Measurements from ENCODE around the gene SUSD6.

SUSD6 gene

DNA sequence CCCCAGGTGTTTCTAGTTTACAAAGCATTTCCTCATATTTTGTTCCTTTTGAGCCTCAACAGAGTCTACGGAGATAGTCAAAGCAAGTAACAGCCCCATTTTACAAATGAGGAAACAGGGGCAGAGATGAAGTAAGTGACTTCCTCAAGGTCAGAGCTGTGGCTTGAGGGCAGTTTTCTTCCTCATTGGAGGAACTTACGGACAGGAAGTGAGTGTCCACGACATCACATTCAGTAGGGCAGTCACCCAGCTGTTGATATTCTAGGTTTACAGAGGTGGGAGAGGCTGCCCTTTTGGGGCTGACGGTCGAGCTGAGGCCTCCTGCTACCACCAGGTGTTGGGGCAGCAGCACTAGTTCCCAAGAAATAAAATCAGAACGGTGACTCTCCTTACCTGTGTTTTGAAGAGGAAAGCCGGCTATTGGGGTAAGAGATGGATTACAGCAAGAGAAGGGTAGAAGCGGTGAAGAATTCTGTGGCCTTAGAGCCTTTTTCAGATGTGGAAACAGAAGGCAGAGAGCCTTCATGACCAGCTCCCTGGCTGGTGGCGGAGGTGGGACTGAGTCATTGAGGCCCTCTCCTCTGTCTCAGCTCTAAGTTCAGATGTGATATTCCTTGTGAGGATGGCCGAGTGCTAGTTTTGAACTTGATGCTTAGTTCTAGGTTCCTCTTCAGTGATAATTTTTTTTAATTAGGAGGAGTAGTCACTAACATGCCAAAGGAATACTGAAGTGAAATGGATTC lies 41.7 kb downstream of the SUSD6 start:
- peak; percentile 95 for DNase-seq

DNA sequence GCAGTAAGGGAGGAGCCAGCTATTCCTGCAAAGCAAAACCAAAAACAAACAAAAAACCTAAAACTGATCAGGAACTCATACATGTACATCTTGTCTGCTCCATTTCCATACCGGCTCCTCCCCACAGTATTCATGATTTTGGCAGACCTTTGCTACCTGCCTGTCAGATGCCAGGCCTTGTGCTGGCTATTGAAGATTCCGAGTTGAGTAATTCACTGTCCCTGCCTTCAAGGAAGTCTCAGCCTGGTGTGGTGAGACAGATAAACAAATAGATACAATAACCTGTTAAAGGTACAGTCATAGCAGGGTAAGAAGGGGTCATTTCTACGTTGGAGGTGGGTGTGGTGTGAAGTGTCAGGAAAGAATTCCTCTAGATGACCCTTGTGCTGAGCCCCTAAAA lies 42.7 kb downstream of the SUSD6 start:
- no peak for DNase-seq

DNA sequence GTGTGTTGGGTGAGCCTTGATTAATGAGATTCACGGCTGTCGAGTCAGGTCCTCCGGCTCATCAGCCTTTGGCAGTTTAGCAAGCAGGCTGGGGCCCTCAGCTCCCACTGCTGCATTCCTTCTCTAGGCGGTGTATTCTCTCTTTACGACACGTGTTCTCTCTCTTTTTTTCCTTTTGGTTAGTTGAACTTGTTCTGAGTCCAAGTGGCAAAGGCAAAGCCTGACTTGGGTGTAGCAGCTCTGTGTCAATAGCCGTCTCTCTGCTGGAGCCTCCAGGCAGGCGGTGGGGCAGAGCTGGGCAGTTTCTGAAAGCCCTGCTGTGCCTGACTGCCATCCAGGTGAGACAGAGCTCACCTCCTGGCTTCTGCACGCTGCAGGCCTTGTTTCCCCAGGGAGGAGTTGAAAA lies 46.6 kb downstream of the SUSD6 start:
- no peak for DNase-seq

DNA sequence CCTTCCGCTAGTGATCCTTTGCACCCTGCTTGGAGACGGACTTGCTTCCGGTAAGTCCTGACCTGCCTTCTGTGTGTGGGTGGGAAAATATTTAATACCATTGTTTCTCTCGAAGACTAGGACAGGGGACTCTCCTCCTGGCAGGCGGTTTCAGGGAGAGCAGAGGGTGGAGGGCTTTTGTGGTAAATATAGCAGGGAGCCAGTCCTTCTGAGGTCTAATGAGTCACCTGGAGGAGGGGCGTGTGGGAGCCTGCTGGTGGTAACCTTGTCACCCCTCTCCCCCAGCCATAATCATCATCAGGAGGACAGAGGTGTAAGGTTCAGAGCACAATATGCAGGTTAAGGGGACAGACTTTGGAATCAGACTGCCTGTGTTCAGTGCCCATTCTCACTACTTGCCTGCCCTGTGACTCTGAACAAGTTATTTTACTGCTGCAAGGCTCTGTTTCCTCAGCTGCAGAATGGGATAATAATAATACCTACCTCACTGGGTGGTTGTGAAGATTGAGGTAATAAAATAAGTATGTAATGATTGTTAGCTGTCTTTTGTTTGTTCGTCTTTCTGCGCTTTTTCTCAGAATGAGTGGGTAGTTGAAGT lies 47.4 kb downstream of the SUSD6 start:
- no peak for DNase-seq

DNA sequence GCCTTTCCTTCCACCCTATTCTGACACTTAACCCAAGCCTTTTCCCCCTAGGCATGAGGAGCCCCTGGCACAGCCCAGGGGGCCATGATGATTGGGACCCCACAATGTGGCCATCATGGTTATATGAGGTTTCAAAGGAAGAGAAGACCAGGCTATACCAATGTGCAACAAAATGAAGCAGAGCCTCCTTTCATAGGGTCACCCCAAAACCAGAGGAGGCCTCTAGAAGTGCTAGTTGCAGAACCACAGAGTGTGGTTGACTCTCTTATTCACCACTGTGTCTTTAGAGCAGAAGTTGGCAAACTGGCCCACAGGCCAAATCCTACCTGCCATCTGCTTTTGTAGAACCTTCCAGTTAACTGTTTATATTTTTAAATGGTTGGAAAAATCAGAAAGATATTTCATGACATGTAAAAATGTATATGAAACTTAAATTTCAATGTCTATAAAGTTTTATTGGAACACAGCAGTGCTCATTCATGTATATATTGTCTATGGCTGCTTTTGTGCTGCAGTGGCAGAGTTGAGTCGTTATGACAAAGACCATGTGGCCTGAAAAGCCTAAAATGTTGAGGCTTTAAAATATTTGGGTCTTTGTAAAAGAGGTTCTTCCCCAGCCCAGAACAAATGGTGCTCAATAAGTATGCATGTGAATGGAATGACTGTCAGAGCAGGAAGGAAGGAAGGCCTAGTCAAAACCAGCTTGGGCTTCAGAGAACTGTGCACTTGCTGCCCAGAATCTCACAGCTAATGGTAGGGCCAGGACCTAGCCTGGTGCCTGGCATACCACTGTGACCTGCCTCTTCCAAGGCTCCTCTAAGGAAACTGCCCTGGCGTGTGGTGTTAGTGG lies 49.2 kb downstream of the SUSD6 start:
- peak; percentile 19 for DNase-seq

DNA sequence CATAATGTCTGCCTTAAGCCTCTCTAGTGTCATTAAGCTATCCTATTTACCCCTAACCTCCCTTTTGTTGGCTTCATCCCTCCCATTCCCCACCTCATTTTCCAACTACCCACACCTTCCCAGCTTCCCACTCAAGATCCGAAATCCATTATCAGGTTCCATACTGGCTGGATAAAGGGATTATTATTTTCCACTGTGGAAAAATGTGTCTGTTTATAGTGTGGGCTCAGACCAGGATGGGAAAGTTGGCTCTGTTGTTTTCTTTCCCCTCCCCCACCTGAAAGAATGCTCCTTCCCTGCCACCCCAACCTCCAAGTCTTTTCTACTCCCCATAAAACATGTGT lies 49.8 kb downstream of the SUSD6 start:
- no peak for DNase-seq

DNA sequence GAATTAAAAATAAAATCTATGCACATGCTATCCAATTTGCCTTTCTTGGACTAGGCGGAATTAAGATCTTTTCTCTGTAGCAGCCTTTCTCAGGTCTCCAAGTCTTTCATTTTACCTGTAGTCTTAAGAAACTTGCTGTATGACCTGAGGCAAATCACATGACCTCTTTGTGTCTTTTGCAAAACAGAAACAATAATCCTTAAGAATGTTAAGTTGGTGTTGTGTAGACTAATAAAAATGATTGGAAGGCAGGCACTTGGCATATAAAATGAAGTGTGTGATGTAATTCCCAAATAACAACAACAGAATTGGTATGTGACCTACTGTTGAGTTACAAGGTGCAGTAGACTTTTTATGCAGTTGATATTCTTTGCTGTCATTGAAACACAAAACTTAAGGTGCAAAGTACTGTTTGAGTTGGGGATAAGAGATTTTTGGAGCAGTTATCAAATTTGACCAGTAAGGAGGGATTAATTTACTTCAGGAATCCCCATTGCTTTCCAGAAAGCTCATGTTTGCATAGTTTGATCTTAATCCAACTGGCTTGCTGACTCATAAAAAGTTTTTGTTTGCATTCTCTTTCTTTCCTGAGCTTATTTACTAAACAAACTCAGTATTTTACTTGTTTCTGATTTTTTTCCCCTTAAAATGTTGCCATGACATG lies 51.4 kb downstream of the SUSD6 start:
- no peak for DNase-seq

DNA sequence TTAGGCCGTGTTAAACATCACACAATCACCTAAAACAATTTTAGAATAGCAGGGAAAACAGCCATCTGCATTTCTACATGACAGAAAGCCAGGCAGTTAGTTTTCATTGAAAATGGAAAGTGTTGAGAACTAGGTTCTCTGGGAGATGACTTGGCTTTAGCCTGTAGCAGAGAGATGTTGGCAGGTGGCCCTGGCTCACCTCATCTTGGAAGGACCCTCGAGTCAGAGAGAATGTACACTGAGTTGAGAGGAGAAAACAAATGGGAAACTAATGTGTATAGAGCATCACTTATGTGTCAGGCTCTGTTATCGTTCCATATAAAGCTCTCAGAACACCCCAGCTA lies 51.9 kb downstream of the SUSD6 start:
- DNase-seq, result no peak

DNA sequence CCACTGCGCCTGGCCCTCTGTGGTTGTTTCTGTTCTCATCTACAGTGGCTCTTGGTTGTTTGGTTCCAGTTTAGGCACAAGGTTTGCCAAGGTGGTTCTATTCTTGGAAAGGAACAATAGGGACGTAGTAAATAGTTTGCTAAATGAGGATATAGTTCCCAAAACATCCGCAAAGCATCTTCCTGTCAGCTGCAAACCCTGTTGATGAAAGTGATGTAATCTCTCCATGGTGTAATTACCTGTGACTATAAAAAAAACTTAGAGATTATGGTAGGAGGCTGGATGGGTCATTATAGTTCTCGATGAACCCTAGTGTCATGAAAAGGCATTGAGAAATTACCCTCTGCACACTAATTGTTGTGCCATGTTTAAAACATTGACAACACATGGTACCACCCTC lies 52.9 kb downstream of the SUSD6 start:
- no peak for DNase-seq

DNA sequence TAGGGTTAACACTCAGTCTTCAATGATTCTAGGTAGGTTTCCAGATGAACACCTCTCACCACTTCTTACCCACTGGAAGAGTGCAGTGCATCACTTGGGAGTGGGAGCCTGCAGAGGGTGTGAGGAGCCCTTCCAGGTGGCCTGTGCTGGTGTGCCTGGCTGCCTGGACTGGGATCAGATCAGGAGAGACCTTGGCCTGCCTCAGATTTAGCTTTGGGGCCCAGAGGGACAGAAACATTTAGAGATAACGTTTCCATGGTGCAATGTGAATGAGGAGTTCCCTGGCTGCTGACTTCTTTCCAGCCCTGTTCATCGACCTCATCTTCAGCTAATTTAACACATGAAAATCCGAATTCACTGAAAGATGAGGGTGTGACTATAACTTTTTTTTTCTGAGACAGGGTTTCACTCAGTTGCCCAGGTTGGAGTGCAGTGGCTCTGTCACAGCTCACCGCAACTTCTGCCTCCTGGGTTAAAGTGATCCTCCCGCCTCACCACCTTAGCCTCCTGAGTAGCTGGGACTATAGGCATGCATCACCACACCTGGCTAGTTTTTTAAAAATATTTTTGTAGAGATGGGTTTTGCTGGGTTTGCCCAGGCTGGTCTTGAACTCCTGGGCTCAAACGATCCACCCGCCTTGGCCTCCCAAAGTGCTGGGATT lies 53.6 kb downstream of the SUSD6 start:
- DNase-seq, result no peak

DNA sequence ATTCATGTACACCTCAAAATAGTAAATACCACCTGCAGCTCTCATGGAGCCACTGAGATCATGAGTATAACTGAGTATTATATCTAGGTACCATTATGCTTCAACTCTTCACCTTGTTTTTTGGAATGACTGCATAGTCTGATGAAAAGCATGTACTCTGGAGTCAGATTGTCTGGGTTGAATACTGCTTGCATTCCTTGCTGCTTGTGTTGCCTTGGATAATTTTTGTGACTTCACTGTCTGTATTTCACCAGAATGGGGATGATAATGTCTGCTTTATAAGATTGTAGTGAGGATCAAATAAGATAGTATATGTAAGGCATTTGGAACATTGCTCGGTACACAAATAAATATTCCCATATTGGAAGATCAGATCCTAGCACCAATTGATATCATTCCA lies 54.2 kb downstream of the SUSD6 start:
- no peak for DNase-seq

DNA sequence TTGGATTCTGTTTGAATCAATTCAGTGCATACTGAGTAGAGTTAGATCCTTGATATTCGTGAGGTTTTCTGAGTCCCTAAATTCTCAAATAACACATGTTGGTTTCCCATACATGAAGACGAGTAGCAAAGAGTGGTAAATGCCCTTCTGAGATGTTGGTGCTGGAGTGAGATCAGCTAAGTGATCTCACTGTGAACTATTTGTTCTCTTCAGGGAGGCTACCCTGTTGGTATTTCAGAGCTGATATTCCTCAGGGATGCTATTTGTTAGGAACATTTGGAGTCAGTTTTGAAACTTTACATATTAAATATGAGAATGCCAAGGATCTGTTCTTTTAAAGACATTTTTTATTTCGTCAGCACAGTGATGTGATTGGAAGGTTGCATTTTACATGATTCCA lies 54.7 kb downstream of the SUSD6 start:
- DNase-seq, result no peak

DNA sequence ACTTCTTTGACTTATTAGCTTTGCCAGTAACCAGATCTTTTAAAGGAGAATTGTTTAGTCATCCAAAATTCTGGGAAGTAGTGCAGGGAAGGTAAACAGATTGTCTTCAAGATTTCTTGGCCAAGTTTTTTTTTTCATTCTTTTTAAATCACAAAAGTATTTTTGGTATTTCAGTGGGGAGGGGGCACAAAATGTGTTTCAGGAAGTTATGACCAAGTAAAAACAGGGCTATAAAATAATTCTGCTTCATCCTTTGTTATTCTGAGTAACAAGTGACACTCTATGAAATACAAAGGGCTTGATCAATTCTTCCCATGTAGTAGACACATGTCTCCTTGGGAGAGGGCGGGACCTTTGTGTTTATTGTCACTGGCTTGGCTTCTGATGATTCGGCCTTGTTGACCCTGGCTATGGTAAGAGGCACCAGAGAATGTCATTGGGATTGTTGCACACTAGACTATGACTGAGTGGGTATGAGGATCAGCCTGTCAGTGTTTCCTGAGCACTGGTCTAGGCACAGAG lies 55.4 kb downstream of the SUSD6 start:
- no peak for DNase-seq

DNA sequence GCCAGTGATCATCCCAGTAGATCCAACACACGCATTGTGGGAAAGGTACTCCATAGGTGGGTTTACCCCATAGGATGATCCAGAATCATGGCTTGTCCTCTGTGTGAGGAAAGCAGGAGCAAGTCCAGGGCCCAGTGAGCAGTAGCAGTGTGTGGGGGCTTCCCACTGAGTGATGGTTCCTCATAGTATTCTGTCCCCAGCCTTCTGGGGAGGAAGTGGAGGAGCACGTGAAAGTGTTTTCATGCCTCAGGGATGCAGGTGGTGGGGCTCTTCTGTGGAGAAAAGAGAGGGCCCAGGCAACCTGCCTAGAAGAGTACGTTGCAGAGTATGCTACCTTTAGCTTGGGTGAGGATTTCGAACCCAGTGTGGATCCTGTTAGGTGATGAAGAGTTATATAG lies 56.5 kb downstream of the SUSD6 start:
- no peak for DNase-seq

DNA sequence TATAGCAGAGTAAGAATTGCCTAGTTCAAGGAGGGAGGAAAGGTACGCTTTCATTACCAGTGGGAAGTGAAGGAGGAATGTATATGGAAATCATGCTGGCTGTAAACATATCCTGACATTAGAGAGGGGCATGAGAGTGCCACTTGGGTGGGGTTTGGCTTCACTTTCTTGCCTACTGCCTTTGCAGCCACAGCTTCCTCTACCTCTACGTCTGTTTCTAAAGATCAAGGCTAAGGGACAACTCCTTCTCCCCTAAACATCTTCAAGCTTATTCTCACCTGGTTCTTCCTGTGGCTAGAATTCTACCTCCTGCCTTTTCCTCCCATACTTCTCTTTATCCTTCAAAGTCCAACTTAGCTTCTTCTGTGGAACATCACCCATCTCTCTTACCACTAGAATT lies 58.0 kb downstream of the SUSD6 start:
- DNase-seq, result no peak

DNA sequence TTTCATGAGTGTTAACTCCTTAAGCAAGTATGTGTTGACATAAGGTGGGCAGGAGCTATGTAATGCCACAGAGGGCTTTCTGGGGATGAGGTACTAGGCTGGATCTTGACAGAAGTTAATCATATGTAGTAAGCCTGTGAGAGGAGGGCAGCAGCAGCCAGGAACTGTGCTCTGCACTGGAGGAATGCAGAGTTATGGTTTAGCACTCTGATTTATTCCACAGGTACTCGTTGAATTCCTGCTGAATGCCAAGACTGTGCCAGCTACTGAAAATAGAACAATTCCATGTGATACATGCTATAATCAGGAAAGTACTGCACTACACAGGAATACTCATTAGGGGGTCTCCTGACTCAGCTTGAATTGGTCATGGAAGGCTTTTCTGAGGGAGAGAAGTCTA lies 58.7 kb downstream of the SUSD6 start:
- DNase-seq, result no peak

DNA sequence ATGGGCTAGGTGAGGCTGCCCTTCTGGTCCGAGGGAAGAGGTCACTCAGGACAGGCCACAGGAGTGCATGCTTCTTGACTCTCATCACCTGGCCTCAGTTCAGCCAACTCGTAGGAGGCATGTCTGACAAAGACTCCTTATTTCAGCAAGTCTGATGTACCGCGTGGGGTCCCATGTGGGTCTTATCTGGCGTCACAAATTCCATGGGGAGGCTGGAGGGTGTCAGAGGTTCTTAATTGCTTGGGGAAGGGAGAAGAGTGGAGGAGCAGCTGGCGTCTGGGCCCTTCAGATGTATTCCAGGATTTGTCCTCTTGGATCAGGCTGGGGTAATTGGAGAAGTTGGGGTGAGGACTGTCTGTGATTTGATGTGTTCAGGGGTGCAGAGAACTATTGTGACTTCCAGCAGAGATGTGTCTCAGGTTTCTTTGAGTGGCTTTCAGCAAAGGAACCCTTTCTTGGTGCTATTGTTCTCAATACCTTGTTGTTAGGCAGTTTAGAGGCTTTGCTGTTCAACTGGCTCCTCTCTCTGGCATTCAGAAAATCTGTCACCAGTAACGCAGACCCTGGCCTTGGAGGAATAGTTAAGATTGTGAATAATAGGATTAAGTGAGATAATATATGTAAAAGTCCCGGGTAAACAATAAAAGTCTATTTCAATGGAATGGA lies 60.1 kb downstream of the SUSD6 start:
- no peak for DNase-seq

DNA sequence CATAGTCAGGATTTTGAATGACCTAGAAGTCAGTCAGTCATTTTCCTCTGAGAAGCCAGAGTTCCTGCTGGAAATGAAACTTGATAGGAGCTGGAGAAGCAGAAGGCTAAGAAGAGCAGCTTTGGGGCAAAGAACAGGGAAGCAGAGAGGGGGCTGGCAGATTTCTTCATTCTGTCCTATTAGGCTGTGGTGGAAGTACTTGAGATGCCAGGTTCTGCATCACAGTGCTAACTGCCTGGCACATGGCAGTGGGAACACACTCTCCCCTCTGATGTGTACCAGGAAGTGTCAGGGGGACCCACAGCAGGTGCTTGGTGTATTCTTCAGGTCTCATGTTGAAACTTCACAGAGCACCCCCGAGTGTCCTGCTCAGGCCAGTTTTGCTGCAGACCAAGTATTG lies 61.0 kb downstream of the SUSD6 start:
- DNase-seq, result peak; percentile 15

DNA sequence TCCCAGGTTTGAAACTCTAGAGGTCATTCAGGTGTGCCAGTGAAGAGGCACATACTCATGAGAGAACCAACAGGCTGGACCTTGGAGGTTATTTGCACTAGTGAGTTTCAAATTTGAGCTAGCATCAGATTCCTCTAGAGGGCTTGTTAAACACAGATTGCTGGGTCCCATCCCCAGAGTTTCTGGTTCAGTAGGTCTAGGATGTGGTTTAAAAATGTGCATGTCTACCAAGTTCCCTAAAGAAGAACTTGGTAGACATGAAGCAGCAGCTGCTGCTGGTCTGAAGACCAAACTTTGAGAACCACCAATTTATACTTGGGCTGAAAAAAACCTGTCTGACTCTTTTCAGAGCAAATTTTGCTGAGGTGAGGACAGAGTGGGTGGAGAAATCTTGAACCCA lies 61.7 kb downstream of the SUSD6 start:
- DNase-seq, result peak; percentile 48

DNA sequence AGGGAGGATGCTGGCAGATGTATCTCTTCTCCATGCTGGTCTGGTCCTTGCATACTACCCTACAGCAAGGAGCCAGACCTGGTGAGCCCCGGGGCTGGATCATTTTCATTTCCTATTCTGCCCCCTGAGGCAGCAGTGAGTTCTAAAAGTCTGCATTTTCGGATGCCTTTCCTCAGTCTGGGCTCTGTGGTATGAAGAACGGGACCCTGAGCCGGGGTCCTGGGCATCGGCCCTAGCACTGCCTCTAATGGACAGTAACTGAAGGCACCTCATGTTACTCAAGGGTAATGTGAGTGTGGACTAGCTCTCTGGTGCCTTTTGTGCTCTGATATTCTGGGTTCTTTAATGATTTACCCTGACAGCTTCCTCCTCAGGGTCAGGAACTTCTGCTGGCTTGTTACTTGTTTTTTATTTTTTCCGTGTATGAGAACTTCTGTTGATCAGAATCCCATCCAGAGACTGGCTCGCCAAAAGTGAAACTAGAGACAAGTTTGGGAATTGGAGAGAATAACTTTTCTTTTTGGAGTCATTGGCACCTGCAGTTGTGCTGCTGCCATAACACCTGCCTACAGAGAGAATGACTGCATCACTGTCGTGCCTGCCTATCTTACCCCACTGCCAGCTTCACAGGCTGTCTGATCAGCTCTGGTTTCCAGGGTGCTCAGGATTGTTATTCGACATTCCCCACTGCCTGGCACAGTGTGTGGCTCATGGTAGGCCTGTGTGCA lies 62.3 kb downstream of the SUSD6 start:
- peak; percentile 4 for DNase-seq

DNA sequence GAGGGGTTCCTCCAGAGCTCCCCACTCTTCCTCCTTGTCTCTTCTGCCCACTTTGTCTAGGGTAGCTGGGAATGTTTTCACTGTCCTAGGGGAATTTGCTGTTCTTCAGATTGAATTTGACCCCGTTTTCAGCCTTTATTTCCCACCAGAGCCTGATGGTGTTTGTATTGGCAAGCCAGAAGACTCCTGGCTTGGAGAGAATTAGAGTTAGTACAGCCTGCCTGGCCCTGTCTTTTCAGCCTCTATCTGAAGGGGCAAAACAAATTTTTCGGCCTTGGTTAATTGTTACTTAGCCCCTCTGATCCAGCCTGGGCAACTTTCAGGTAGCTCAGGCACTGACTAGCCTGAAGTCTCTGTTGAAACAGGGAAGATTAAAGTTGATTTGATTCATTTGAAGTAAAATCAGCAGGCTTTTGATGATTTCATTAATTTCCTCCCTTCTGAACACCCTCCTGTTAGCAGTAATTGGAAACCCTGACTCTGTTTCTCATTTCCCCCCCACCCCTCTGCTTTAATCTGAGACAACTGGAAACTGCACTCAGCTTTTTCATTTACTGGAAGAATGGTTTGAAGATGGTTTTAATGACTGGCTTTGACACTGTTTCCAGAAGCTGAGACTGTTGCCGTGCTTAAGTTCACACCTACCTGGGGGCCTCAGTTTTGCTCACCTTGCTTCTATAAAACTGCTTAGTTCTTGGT lies 63.3 kb downstream of the SUSD6 start:
- DNase-seq, result no peak
